GM04504 (cell line): ENCODE results near the gene BTBD9.

Source experiments
- DNase-seq: peaks from one replicate; pipeline ENCODE4 v3.0.0-alpha.2; 2012; ENCODE audit warnings: low read depth

BTBD9 gene

GRCh38 chr6:38283734-38284362 is 355.9 kb downstream of the BTBD9 start:
- DNase-seq = no peak

GRCh38 chr6:38282911-38283310 is 356.8 kb downstream of the BTBD9 start:
- DNase-seq = no peak

GRCh38 chr6:38281126-38281525 is 358.6 kb downstream of the BTBD9 start:
- no peak for DNase-seq

GRCh38 chr6:38279963-38280588 is 359.7 kb downstream of the BTBD9 start:
- no peak for DNase-seq

GRCh38 chr6:38279423-38279822 is 360.3 kb downstream of the BTBD9 start:
- DNase-seq = no peak

GRCh38 chr6:38273325-38273724 is 366.4 kb downstream of the BTBD9 start:
- DNase-seq = peak; percentile 49

GRCh38 chr6:38272222-38272621 is 367.5 kb downstream of the BTBD9 start:
- no peak for DNase-seq

- DNase-seq = no peak
Measured at GRCh38 chr6:38271081-38271480, 368.6 kb downstream of the BTBD9 start.

GRCh38 chr6:38270367-38270766 is 369.4 kb downstream of the BTBD9 start:
- DNase-seq = no peak

- DNase-seq = no peak
Measured at GRCh38 chr6:38269461-38270172, 370.1 kb downstream of the BTBD9 start.

- no peak for DNase-seq
Measured at GRCh38 chr6:38268342-38268741, 371.4 kb downstream of the BTBD9 start.

GRCh38 chr6:38266921-38267354 is 372.8 kb downstream of the BTBD9 start:
- no peak for DNase-seq

- DNase-seq = no peak
Measured at GRCh38 chr6:38264605-38265004, 375.1 kb downstream of the BTBD9 start.

- DNase-seq = peak; percentile 38
Measured at GRCh38 chr6:38262609-38263008, 377.1 kb downstream of the BTBD9 start.

- DNase-seq = peak; percentile 59
Measured at GRCh38 chr6:38262026-38262425, 377.7 kb downstream of the BTBD9 start.

GRCh38 chr6:38261626-38262025 is 378.1 kb downstream of the BTBD9 start:
- DNase-seq = no peak

GRCh38 chr6:38259736-38260135 is 380.0 kb downstream of the BTBD9 start:
- no peak for DNase-seq

GRCh38 chr6:38248500-38249234 is 391.1 kb downstream of the BTBD9 start:
- DNase-seq = no peak

GRCh38 chr6:38245295-38245694 is 394.4 kb downstream of the BTBD9 start:
- no peak for DNase-seq

GRCh38 chr6:38244869-38245268 is 394.9 kb downstream of the BTBD9 start:
- DNase-seq = no peak

GRCh38 chr6:38241200-38241871 is 398.4 kb downstream of the BTBD9 start:
- no peak for DNase-seq
